Small intestine (tissue), 7 donors: ENCODE measurements around the gene VPS26A. TPM values are rescaled to one million over a fixed set of nuclear protein-coding genes. Genes with fewer than 3 reads are reported as not detected.
"Not testable (repeated sequence)": the region's sequence is repeated elsewhere in the genome, so short reads cannot be mapped to it uniquely, and the experiment has no call there.

Experiments used
- DNase-seq, 2 donors: peaks; one replicate each; pipeline versions ENCODE4 v3.0.0 to v3.0.0-alpha.2; 2013
- FAIRE-seq: peaks from 2 replicates; lab custom pipeline; 2012; peaks lifted over from hg19 to GRCh38; lab: Jason Lieb, UNC
- H3K27ac ChIP-seq, 3 donors: one replicate each; pipeline ENCODE4 v1.5.1; 2013; ENCODE audit warnings: low read length in 2 of 3, mild to moderate bottlenecking in 2 of 3, control low read depth in 1 of 3, inconsistent platforms in 1 of 3, low read depth in 1 of 3, moderate library complexity in 1 of 3
- H3K27me3 ChIP-seq, 3 donors: one replicate each; pipeline ENCODE4 v1.6.1; 2013; ENCODE audit warnings: low read length in 3 of 3, inconsistent platforms in 1 of 3; ENCODE audit not compliant: control insufficient read depth in 3 of 3, insufficient read depth in 3 of 3
- H3K36me3 ChIP-seq, 3 donors: one replicate each; pipeline ENCODE4 v1.6.1; 2013; ENCODE audit warnings: low read length in 3 of 3, inconsistent platforms in 1 of 3, low read depth in 1 of 3, mild to moderate bottlenecking in 1 of 3, moderate library complexity in 1 of 3; ENCODE audit not compliant: control insufficient read depth in 3 of 3, insufficient read depth in 2 of 3
- H3K4me1 ChIP-seq, 3 donors: one replicate each; pipeline ENCODE4 v1.6.1; 2013; ENCODE audit warnings: low read length in 2 of 3, inconsistent platforms in 1 of 3, low read depth in 1 of 3, mild to moderate bottlenecking in 1 of 3, moderate library complexity in 1 of 3; ENCODE audit not compliant: control insufficient read depth in 3 of 3, insufficient read depth in 2 of 3
- H3K4me3 ChIP-seq, 3 donors: one replicate each; pipeline ENCODE4 v1.5.1; 2013; ENCODE audit warnings: low read length in 3 of 3, control low read depth in 1 of 3, inconsistent platforms in 1 of 3, low read depth in 1 of 3, mild to moderate bottlenecking in 1 of 3, moderate library complexity in 1 of 3
- H3K9me3 ChIP-seq, 2 donors: one replicate each; pipeline ENCODE4 v1.6.1; 2013; ENCODE audit warnings: low read depth in 1 of 2, low read length in 1 of 2; ENCODE audit not compliant: control insufficient read depth in 2 of 2, insufficient read depth in 1 of 2
- WGBS, 3 donors: extraction: QIAGEN DNeasy Blood & Tissue Kit; methylation state at CpG; one replicate each; pipeline ENCODE4 v1.1.7; 2013; 5-methylcytosine and 5-hydroxymethylcytosine counted together
- polyA plus RNA-seq, 4 donors: library from polyadenylated mRNA; stranded (reverse) in 3 of 4; unstranded in 1 of 4; fragments of 200-250 nt in 3 of 4; fragments of 120-200 nt in 1 of 4; gene quantifications; one replicate each; pipeline versions ENCODE4 v1.2.1 to v1.2.3, GENCODE V29; 2013
- donor health status: healthy with polysubstance abuse.
- donor health status: control.
- donor health status: control.
- donor health status: Bipolar disorder and iron deficiency.
- donor health status: healthy.

Gene VPS26A
- polyA plus RNA-seq, 4 donors, result 34.0 to 58.2 (median 35.1) TPM

- Histone ChIP-seq H3K4me3 (no peak overlapping the region), H3K4me1 (no peaks in the 10 kb centered on the region)
- WGBS, 3 donors, result 72 to 79% (median 79%) methylated on average over 3 of the region's 3 CpGs
Observed at GRCh38 chr10:69172241-69172982, 48.4 kb downstream of the VPS26A start.

DNA sequence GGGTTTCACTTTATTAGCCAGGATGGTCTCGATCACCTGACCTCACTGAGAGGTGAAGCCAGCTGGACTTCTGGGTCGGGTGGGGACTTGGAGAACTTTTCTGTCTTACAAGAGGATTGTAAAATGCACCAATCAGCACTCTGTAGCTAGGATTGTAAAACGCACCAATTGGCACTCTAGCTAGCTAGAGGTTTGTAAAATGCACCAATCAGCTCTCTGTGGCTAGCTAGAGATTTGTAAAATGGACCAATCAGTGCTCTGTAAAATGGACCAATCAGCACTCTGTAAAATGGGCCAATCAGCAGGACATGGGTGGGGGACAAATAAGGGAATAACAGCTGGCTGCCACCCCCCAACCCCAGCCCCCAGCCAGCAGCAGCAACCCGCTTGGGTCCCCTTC, 51.3 kb downstream of the VPS26A start:
- not testable (repeated sequence) for H3K4me1 ChIP-seq, H3K27me3 ChIP-seq, H3K4me3 ChIP-seq, H3K36me3 ChIP-seq, H3K27ac ChIP-seq, FAIRE-seq, DNase-seq, H3K9me3 ChIP-seq
- 76 to 85% (median 83%) methylated on average over 4 of the region's 4 CpGs for WGBS, 3 donors

More at GRCh38 chr10:69172241-69172982, 48.4 kb downstream of the VPS26A start:
- no peaks in the 10 kb centered on the region for H3K9me3 ChIP-seq
- H3K36me3 ChIP-seq, result peaks cover 0 to 18% (median 12%) of the 10 kb centered on the region in 3 donors
- DNase-seq (no peak), FAIRE-seq (no peak)
- no peak overlapping the region for H3K27ac ChIP-seq
- no peaks in the 10 kb centered on the region for H3K27me3 ChIP-seq

- FAIRE-seq (no peak), DNase-seq (no peak)
- Histone ChIP-seq H3K4me3 (no peak overlapping the region), H3K27me3 (no peaks in the 10 kb centered on the region), H3K9me3 (no peaks in the 10 kb centered on the region), H3K36me3 (peaks cover 0 to 6% (median 2%) of the 10 kb centered on the region in 3 donors), H3K4me1 (peaks cover 2 to 11% (median 6%) of the 10 kb centered on the region in 3 donors), H3K27ac (no peak overlapping the region)
- 85 to 87% (median 87%) methylated on average over 2 of the region's 2 CpGs for WGBS, 3 donors
Observed at GRCh38 chr10:69176823-69177222, 52.8 kb downstream of the VPS26A start.

DNA sequence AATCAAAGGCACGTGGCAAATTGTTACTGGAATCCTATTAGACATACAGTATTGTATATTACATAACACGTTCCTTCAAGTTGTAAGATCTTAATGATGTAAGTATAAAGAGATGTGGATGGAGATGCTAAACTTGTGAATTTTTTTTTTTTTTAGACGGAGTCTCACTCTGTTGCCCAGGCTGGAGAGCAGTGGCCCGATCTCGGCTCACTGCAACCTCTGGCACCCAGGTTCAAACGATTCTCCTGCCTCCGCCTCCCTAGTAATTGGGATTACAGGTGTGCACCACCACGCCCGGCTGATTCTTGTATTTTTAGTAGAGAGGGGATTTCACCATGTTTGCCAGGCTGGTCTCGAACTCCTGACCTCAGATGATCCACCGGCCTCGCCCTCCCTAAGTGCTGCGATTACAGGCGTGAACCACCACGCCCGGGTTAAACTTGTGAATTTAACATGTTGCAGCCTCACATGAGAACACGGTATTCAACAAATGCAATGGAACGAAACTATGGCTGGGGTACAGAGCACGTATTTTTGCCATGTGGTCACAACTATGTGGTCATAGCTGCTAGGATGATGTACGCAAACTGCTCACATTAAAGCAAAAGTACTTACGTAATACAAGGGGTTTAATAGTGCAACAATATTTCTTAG, 55.2 kb downstream of the VPS26A start:
- Histone ChIP-seq H3K27me3 (no peaks in the 10 kb centered on the region), H3K4me1 (peaks cover 2 to 11% (median 6%) of the 10 kb centered on the region in 3 donors), H3K36me3 (peaks cover 0 to 10% (median 3%) of the 10 kb centered on the region in 3 donors), H3K4me3 (peak overlapping the region in 2 of 3 donors; percentile 38 to 92), H3K9me3 (no peaks in the 10 kb centered on the region), H3K27ac (peak overlapping the region; percentile 71 to 92 (median 92))
- 19 to 30% (median 27%) methylated on average over 21 of the region's 21 CpGs for WGBS, 3 donors
- DNase-seq, result no peak
- FAIRE-seq, result no peak

DNA sequence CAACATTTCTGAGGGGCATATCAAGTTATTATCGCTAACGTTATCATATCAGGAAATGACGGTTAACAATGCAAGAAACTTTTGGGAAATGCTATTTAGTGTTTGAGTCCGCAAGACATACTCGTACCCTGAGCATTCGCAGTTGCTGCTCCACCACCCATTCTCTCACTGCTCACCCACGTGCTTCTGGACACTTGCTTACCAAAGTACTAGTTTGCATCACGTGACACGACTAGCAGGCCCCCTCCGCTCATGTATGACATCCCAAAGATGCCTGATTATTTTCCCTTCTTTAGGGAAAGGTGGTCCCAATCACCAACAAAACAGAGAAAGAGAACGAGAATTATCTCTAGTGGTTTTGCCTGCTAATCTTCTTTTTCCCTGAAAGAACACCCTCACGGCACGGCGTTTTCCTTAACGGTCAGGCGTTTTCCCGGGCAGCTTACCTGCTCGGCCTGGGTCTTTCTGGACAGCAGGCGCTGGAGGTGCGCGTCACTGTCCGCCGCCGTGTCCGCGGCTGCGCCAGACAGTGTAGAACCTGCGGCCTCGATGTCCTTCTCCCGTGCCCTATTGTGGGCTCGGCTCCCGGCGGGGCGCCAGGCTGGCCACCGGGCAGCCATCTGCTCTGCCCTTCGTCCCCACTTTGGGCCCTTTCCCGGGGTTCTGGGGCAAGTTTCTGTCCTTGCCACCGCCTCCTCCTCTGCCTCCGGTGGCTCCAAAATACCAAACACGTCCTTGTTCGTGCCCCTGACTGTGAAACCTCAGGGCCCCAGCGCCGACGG, 56.0 kb downstream of the VPS26A start, which contains the start of gene SUPV3L1:
TSS of gene SUPV3L1 (plus strand) at position 492 of the 782 bp plus-strand sequence. CDS start at position 550, 58 bp downstream.
- Histone ChIP-seq H3K4me1 (peaks cover 2 to 11% (median 6%) of the 10 kb centered on the region in 3 donors), H3K27ac (peak within 1 kb of the TSS; percentile 71 to 92 (median 92)), H3K27me3 (no peaks in the 10 kb centered on the region), H3K4me3 (peak within 1 kb of the TSS; percentile 89 to 97 (median 92)), H3K9me3 (no peaks in the 10 kb centered on the region), H3K36me3 (peaks cover 0 to 12% (median 3%) of the 10 kb centered on the region in 3 donors)
- WGBS, 3 donors, result 0% methylated on average over 44 of the region's 44 CpGs
- DNase-seq (peak; percentile 96), FAIRE-seq (no peak)

DNA sequence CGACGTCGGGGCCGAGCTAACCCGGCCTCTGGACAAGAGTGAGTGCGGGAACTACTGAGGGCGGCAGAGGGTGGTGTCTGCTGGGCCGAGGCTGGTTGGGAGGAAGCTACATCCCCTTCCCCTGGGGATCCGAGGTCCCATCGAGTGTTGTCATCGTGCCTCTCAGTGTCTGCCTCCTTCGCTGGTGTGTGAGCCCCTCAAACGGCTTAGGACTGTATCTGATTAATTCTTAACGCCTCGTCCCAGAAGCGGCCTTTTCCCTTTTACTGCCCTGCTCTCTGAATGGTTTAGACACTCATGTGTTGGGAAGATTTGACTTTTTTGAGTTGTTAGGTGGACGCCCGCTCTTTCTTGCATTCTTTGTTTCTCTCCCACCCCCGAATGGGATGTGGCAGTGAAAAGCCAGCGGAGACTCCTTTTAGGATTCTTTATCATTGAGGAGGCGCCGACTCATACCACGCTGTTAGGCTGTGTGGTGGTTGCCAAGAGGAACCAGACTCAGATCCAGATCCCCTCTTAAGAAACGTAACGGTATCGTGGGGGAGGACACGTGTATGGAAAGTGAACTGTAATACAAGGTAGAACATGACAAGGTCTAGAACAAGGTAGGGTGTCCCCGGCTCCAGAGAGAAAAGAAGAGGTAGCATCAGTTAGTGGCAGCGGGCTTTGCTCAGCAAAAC, 56.7 kb downstream of the VPS26A start:
- peaks cover 0 to 12% (median 3%) of the 10 kb centered on the region in 3 donors for H3K36me3 ChIP-seq
- H3K9me3 ChIP-seq, result no peaks in the 10 kb centered on the region
- H3K27ac ChIP-seq, result peak overlapping the region; percentile 71 to 92 (median 92)
- peaks cover 2 to 11% (median 6%) of the 10 kb centered on the region in 3 donors for H3K4me1 ChIP-seq
- 1 to 3% (median 1%) methylated on average over 28 to 29 of the region's 29 CpGs for WGBS, 3 donors
- DNase-seq (peak in 1 of 2 donors; percentile 14), FAIRE-seq (no peak)
- peak overlapping the region; percentile 89 to 97 (median 92) for H3K4me3 ChIP-seq
- H3K27me3 ChIP-seq, result no peaks in the 10 kb centered on the region

- peak overlapping the region in 2 of 3 donors; percentile 92 to 97 for H3K4me3 ChIP-seq
- no peak overlapping the region for H3K27ac ChIP-seq
- 26 to 62% (median 54%) methylated on average over 1 of the region's 1 CpG for WGBS, 3 donors
- peaks cover 3 to 15% (median 5%) of the 10 kb centered on the region in 3 donors for H3K36me3 ChIP-seq
- no peak for FAIRE-seq
- peaks cover 2 to 11% (median 6%) of the 10 kb centered on the region in 3 donors for H3K4me1 ChIP-seq
- DNase-seq, result no peak
- no peaks in the 10 kb centered on the region for H3K9me3 ChIP-seq
- H3K27me3 ChIP-seq, result no peaks in the 10 kb centered on the region
Observed at GRCh38 chr10:69181433-69181832, 57.5 kb downstream of the VPS26A start.
